HL-60 (cell line): ENCODE results near the gene KCNAB1.

ENCODE experiments used
- DNase-seq, 2 experiments: peaks; one replicate each; pipeline ENCODE4 v3.0.0-alpha.2; 2010 to 2020; ENCODE audit warnings: low read depth in 1 of 2, low spot score in 1 of 2
- H3K27ac ChIP-seq: fragments of 250-450 bp; sonication (Bioruptor Pico); replicated peaks from 2 replicates; pipeline ENCODE4 v1.5.1; 2020; ENCODE audit warnings: mild to moderate bottlenecking, moderate library complexity
- H3K27me3 ChIP-seq: fragments of 250-450 bp; sonication (Bioruptor Pico); 2 replicates; pipeline ENCODE4 v1.5.1; 2021; ENCODE audit warnings: mild to moderate bottlenecking, moderate library complexity; ENCODE audit not compliant: insufficient read depth, poor library complexity, severe bottlenecking
- H3K4me3 ChIP-seq: replicated peaks from 2 replicates; pipeline ENCODE4 v1.5.1; 2011; ENCODE audit warnings: mild to moderate bottlenecking, control low read depth, low read length; ENCODE audit not compliant: insufficient read depth
- GABPA ChIP-seq: IDR thresholded peaks from 2 replicates; pipeline ENCODE4 v1.6.1; 2012; ENCODE audit warnings: low read depth
- POLR2AphosphoS5 ChIP-seq: IDR thresholded peaks from 2 replicates; pipeline ENCODE4 v1.6.1; 2012; ENCODE audit warnings: low read depth
- REST ChIP-seq: IDR thresholded peaks from 2 replicates; pipeline ENCODE4 v1.6.1; 2012; ENCODE audit warnings: low read depth; ENCODE audit not compliant: insufficient replicate concordance
- SPI1 ChIP-seq: IDR thresholded peaks from 2 replicates; pipeline ENCODE4 v1.6.1; 2012; ENCODE audit warnings: low read depth, mild to moderate bottlenecking, borderline replicate concordance
- TF ChIP-seq, protein P1 (sequence below): IDR thresholded peaks from one replicate; pipeline ENCODE4 v1.5.1; 2011; ENCODE audit warnings: low read length, control low read depth, inconsistent platforms; ENCODE audit not compliant: insufficient read depth

The KCNAB1 gene

DNA sequence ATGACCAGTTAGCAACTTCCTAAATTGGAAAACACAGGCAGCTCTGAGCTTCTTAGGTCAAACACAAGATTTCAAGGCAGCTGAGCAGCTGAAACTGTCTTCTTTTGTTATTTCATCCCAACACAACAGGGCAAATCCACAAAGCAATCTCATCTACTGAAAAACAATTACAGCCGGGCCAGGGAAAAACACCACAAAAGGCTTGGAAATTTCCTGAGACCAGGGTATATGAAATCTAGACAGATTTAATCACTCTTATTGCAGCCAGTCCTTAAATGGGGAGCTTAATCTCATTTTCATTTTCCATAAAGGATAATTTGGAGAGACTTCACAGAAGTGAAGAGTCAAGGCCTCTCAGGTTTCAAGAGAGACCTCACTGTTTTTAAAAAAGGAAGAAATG, 252.7 kb downstream of the KCNAB1 start:
- no peak for DNase-seq
- Histone ChIP-seq H3K27ac (no peak overlapping the region), H3K4me3 (no peak overlapping the region), H3K27me3 (peaks cover 4% of the 10 kb centered on the region)
- TF ChIP-seq REST (no peak), POLR2AphosphoS5 (no peak)

DNA sequence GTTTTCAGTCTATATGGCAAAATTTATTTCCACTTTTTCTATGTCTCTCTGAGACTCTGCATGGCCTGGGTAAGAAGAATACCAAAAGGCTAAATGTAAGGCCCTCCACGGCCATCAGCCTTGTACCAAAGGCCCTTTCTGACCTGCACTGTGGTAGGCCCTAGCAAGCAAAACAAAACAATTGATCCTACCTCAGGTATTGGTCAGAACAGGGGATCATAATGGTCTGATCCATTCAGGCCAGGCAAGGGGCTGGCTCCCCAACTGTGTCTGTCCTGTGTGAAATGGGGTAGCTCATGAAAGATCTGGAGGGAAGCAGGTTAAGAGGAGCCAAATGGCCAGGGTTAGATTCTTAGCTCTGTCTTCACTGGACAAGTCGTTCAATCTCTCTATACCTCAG, 253.3 kb downstream of the KCNAB1 start:
- no peak overlapping the region for H3K4me3 ChIP-seq
- no peak for DNase-seq
- TF ChIP-seq, protein P1, sequence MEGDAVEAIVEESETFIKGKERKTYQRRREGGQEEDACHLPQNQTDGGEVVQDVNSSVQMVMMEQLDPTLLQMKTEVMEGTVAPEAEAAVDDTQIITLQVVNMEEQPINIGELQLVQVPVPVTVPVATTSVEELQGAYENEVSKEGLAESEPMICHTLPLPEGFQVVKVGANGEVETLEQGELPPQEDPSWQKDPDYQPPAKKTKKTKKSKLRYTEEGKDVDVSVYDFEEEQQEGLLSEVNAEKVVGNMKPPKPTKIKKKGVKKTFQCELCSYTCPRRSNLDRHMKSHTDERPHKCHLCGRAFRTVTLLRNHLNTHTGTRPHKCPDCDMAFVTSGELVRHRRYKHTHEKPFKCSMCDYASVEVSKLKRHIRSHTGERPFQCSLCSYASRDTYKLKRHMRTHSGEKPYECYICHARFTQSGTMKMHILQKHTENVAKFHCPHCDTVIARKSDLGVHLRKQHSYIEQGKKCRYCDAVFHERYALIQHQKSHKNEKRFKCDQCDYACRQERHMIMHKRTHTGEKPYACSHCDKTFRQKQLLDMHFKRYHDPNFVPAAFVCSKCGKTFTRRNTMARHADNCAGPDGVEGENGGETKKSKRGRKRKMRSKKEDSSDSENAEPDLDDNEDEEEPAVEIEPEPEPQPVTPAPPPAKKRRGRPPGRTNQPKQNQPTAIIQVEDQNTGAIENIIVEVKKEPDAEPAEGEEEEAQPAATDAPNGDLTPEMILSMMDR = no peak
- TF ChIP-seq REST (no peak), SPI1 (no peak), GABPA (no peak), POLR2AphosphoS5 (no peak)
- H3K27me3 ChIP-seq = peaks cover 4% of the 10 kb centered on the region
- no peak overlapping the region for H3K27ac ChIP-seq

DNA sequence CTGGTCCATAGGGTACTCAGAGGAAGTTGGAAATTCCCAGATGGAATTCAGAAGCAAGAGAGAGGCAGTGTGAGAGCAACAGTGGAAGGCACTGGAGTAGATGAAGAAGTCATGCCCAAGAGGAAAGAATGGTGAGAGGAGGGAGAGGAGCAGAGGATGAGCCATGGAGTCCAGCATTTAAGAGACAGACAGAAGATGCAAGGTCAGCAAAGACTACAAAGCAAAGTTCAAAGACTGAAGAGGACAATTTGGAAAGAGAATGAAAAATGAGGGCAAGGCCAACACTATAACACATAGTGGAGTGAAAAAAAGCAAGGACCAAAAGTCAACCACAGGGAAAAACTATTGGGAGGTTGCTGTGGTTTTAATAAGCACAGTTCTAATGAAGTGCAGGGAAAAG, 255.8 kb downstream of the KCNAB1 start:
- TF ChIP-seq SPI1 (no peak), REST (no peak), GABPA (no peak), POLR2AphosphoS5 (no peak)
- TF ChIP-seq, protein P1 = no peak
- no peak for DNase-seq
- Histone ChIP-seq H3K27me3 (peaks cover 4% of the 10 kb centered on the region), H3K27ac (no peak overlapping the region), H3K4me3 (no peak overlapping the region)

- TF ChIP-seq REST (no peak), GABPA (no peak), SPI1 (no peak), POLR2AphosphoS5 (no peak)
Measured at GRCh38 chr3:156377266-156377665, 256.9 kb downstream of the KCNAB1 start.

More at GRCh38 chr3:156377266-156377665, 256.9 kb downstream of the KCNAB1 start:
- Histone ChIP-seq H3K27me3 (peaks cover 4% of the 10 kb centered on the region), H3K4me3 (no peak overlapping the region), H3K27ac (no peak overlapping the region)
- no peak for DNase-seq
